GM08714 (cell line): ENCODE data around the gene PWWP2A.
A peak's percentile ranks its signal among the peaks of the same experiment; 100 is the strongest.
"Not testable (repeated sequence)": the region's sequence is repeated elsewhere in the genome, so short reads cannot be mapped to it uniquely, and the experiment has no call there.

Source experiments
- H3K4me3 ChIP-seq: fragments of 200-500 bp; sonication (Bioruptor generic); 2 replicates; pipeline ENCODE4 v1.5.1; 2014; ENCODE audit warnings: mild to moderate bottlenecking, low read length, inconsistent platforms
- ZNF274 ChIP-seq: IDR thresholded peaks from 2 replicates; pipeline ENCODE4 v1.6.1; 2012; ENCODE audit warnings: mild to moderate bottlenecking, low read depth, low read length

Gene PWWP2A

DNA sequence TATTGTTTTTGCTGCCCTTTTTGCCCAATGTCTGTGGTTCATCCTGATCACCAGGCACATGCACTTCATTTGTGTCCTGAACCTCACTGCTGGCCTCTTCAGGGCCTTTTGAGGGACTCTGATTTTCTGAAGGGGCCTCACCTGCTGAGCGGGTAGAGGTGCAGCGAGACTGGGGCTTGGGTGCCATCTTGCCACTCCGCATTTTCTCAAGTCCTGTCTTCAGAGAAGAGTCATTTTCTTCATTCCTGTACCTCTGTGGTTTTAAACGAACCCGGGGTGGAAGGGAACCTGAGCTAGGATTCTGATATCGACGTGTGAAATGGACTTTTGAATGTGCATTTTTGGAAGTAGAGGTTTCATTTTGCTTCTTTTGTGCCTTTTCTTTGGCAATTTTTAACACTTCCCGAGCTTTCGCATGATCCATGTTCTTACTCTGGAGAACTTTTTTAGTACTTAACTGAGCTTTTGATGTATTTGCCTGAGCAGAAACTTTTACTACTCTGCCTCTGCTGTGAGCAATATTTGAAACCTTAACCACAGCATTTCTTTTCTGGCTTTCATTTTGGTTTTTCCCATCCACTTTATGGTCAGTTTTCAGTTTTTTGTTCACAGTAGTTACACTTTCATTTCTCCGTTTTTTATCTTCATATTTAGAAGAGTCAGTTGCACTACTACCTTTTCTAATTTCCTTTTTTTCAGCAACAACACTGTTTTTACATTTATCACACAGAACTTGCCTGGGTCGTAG, 26.1 kb downstream of the PWWP2A start:
- H3K4me3 ChIP-seq, result peak overlapping the region; percentile 17; the same call in 1 of the 2 replicates
- TF ChIP-seq ZNF274, result no peak

DNA sequence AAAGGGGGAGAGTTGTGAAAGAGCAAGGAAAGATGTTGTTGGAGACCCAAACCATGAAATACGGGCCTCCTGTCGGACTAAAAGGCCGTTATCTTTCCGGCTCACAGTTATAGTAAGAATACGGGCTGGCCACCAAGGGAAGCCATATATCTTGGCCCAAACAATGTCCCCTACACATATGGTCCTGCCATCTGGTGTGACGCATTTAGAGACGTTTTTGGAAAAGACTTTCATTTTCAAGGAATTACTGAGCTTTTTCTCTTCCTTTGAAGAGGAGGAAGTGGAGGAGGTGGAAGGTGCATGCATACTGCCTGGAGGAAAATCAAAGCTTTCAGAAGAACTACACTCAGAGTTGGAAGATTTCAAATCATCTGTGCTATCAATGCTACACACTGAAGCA, 26.7 kb downstream of the PWWP2A start:
- H3K4me3 ChIP-seq, result peak overlapping the region; percentile 23; the same call in 1 of the 2 replicates
- TF ChIP-seq ZNF274, result no peak

DNA sequence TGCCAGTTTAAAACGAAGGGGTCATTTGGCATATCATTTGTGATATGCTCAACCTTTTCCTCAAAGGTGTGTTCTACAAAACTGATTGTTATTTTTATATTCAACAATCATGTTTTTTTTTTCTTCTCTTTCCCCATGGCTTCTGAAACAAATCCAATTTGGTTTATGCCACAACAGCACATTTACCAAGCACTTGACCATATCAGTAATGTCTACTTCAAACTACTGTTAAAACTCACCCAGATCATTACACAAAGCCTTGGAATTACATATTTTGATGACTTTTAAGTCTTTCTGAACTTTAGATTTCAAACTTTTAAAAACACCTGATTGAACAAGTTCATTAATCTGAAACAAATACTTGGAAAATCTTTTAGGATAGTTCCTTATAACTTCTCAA, 29.2 kb downstream of the PWWP2A start:
- no peak for TF ChIP-seq ZNF274

DNA sequence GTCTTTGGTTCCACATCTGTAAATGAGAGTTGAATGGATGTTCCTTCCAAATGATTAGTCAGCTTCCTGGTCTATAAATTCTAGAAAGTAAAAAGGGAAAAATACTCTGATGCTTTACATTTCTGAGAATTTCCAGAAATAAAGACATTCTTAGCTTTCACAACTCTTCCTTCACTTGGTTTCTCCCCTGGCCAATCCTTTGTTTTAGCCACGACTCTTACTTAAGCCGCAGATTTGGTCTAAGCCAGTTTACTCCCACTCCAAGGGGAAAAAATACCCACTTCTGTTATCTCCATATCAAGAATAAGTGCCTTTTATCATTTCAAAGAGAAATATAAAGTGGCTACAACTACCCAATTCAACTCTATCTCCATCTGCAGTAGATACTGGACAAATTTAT, 29.7 kb downstream of the PWWP2A start:
- no peak for TF ChIP-seq ZNF274
- H3K4me3 ChIP-seq, result no peak overlapping the region

More for the DNA sequence above, 29.2 kb downstream of the PWWP2A start:
- H3K4me3 ChIP-seq, result no peak overlapping the region

DNA sequence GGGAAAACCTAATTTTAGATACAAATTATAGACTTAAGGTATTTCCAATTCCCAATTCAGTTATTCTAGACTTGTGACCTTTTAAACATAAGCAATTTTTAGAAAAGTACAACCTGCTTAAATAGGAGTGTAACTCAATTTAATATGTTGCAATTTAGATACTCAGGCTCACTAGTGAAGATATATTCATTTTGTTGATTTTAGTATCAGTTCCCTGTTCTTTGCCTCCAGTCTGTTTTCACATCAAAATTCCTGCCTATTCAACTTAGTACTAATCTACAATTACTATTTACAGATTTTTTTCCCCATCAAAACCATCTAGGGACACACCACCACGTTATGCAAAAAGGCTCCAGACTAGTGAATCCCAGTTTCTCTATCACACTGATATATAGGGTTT, 30.4 kb downstream of the PWWP2A start:
- no peak overlapping the region for H3K4me3 ChIP-seq
- no peak for TF ChIP-seq ZNF274

DNA sequence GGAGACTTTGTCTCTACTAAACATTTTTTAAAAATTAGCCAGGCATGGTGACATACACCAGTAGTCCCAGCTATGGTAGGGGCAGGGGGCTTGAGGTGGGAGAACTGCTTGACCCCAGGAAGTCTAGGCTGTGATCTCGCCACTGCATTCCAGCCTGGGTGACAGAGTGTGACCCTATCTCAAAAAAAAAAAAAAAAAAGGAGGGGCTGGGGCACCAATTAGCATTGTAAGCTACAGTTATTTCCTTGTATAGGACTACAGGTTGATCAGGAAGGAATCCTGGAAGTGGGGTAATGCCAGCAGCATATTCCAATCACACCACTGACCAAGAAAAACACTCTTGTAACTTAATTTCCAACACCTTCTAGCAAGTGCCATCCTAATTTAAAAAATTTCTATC, 32.1 kb downstream of the PWWP2A start:
- H3K4me3 ChIP-seq, result no peak overlapping the region
- no peak for TF ChIP-seq ZNF274

DNA sequence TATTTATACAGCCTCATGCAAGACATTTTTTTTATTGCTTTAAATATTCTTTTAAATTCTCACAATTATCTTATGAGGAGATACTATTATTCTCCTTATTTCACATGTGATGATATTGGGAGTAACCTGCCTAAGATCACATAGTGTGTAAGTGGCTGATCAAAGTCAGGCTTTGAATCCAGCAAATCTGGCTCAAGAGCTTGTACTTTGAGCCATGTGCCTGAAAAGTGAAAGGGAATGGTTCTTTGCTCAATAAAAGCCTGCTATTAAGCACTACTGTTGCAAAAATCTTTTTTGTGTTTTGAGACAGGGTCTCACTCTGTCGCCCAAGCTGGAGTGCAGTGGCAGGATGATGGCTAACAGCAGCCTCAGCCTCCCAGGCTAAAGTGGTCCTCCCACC, 35.1 kb downstream of the PWWP2A start:
- H3K4me3 ChIP-seq, result no peak overlapping the region

DNA sequence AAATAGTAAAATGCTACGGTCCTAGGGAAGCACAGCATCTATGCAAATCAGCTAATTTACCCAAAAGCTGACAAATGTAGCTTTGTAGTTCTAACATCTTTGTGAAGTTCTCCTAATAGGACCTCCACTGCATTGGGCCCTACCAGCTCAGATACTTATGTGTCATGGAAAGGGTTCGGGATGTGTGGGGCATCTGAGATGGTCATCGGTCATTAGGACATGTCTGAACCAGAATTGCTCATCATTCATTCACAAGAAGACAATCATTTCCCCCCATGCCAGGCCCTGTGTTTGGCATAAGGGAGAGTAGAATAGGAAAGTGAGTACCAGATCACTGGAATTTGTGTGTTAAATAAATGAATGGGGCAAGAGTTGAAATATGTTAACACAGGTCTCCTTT, 35.7 kb downstream of the PWWP2A start:
- no peak for TF ChIP-seq ZNF274
- H3K4me3 ChIP-seq, result no peak overlapping the region

More for the DNA sequence above, 35.1 kb downstream of the PWWP2A start:
- TF ChIP-seq ZNF274, result no peak

DNA sequence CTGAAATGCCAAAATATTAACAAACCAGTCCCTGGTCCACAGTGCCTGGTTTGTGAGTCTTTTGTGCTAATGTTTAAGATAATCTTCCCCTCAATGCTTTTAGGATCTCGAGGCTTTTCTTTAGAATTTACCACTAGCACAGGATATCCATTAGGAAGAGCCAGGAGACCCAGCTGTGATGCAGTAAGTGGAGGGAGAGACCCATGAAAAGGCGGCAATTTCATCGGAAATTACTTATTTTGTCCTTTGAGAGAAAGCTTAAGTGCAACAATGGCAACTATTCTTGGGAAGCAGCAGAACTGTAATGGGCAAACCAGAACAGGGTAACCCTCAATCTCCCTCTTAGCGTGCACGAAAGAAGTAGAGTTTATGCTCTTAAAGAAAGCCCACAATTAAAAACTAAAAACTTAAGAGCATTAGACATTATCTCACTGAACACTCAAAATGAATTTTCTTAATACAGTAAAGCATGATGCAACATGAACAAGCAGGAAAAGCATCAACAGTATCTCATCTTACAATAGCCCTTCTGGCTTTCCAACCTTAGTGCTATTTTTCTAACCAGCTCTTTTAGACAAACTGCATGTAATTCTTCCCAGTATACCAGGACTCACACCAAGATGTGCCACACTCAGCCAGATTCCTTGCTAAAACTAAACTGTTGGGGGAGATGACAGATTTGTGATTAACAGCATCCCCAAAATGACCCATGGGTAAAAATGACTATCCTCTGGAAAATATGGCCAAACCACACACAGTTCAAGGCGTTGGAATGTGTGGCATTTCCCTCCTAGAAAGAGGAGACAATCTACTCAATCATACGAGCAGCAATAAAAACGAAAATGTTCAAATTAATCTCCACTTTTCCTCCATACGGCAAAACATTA, 36.4 kb downstream of the PWWP2A start:
- no peak overlapping the region for H3K4me3 ChIP-seq
- no peak for TF ChIP-seq ZNF274

DNA sequence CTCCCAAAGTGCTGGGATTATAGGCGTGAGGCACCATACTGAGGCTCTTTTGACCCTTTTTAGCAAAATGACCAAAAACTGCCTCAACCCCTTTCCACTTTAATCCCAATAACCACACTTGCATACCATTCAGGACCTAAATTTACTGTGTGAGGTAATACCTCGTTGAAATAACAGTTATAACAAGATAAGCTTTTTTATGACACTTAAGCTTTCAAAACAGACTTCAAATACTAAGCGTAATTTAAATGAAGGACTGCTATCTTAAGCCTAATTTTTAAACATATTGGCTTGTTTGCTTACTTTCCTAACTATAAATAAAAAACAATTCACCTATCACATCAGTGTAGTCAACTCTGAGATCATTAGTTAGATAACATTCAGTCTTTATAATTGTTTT, 37.8 kb downstream of the PWWP2A start:
- no peak for TF ChIP-seq ZNF274
- no peak overlapping the region for H3K4me3 ChIP-seq

DNA sequence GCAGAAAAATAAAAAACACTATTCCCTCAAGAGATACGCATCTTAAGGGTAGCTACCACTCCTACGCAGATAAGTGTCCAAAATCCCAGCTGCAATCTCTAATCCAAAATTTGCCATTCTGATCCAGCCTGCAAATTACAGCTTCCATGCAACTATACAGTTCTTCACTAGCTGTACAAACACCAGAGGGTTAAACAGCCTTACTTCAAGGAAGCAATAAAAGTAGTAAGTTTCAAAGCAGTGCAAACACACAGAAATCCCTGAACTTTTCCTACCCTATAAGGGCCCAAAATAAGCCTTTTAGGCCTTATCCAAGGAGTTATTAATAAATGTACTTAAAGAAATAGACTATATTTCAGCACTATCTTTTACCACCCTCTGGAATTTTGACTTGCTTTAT, 39.5 kb downstream of the PWWP2A start:
- no peak for TF ChIP-seq ZNF274
- no peak overlapping the region for H3K4me3 ChIP-seq

DNA sequence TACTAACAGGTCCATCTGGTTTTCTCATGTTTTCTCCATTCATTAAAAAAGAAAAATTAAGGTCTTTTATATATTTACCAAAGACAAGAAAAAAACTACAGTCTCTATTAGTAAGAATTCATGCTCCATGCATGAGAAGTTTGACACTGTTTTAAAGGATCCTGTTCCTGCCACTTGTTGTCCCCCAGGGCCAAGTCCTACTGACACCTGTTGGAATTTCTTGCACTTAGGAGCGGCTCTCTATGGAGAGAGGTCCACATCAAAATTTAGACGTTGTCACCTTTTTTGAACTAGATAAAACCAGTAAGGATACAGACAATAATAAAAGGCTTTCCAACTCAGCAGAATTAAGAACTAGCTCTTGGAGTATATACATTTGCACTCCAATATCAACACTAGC, 42.3 kb downstream of the PWWP2A start:
- no peak for TF ChIP-seq ZNF274

DNA sequence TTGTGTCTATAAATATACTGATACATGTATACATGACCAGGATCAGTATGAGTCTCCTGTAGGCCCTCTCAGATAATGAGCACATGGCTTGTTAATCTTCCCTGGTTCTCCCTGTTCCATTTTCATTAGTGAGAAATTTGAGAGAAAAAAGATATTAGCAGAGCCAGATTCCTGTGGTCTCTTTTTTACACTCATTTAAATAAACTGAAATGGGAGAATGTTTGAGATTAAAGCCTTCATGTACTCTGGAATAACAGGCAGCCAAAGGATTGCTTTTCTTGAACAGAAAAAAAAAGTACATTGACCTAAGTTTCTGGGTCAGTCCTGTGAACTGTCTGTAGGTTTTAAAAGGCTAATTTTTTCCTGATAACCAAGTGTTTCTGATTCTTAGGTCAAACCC, 44.2 kb downstream of the PWWP2A start:
- H3K4me3 ChIP-seq, result no peak overlapping the region
- TF ChIP-seq ZNF274, result no peak

More for the DNA sequence above, 42.3 kb downstream of the PWWP2A start:
- H3K4me3 ChIP-seq, result no peak overlapping the region

DNA sequence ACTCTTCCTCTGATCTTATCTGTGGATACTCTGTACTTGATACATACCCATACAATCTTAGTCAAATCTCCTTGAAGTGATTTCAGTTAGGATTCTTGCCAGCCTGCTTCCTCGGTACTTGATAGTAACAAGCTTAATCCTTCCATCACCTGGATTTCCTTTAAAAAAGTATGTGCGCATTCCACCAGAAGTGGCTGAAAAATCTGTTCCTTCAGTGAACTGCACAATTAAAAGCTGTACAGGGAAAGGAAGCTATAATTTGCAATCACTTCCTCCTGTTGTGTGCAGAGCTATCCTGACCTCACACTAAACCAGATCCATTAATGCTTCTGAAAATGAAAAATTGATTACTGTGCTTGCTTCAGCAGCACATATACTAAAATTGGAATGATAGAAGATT, 47.3 kb downstream of the PWWP2A start:
- no peak for TF ChIP-seq ZNF274

DNA sequence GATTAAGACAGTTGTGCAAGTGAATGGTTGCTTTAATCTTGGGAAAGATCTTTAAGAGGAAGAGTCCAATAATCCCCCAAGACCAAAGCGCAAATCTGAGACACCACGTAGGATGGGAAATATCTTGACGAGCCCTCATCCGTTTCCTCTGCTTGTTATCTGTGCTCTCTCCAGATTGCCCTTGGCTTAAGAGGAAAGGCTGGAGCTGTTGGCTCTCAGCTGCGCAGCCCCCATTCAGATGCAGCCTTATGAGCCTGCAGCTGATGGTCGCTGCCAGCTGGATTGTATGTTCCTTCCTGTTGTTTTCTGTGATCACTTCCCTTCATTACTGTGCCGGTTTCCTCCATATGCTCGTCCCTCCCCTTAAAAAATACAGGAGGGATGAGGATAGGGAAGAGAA, 47.7 kb downstream of the PWWP2A start:
- no peak overlapping the region for H3K4me3 ChIP-seq
- TF ChIP-seq ZNF274, result no peak

More for the DNA sequence above, 47.3 kb downstream of the PWWP2A start:
- no peak overlapping the region for H3K4me3 ChIP-seq

DNA sequence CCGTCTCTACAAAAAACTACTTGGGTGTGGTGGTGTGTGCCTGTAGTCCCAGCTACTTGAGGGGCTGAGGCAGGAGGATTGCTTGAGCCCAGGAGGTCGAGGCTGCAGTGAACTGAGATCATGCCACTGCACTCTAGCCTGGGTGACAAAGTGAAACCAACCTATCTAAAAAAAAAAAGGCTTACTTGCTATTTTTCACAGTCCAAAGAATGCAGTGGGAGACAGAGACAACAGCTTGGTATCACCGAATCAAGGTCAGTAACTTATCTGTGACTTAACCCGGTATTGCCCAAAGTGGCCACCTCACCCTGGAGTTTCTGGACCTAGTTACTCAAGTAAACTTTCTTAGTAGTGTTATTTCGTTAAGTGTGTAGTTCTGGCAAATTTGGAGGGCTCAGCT, 50.1 kb downstream of the PWWP2A start:
- H3K4me3 ChIP-seq, result not testable (repeated sequence)
